ENCODE measurements around the gene AIMP2. TPM values are rescaled to one million over a fixed set of nuclear protein-coding genes. Genes with fewer than 3 reads are reported as not detected.
"Not testable (repeated sequence)": the region's sequence is repeated elsewhere in the genome, so short reads cannot be mapped to it uniquely, and the experiment has no call there.

Gene AIMP2
- total RNA-seq, 1 experiment from 2014 or later: 98.1 TPM

DNA sequence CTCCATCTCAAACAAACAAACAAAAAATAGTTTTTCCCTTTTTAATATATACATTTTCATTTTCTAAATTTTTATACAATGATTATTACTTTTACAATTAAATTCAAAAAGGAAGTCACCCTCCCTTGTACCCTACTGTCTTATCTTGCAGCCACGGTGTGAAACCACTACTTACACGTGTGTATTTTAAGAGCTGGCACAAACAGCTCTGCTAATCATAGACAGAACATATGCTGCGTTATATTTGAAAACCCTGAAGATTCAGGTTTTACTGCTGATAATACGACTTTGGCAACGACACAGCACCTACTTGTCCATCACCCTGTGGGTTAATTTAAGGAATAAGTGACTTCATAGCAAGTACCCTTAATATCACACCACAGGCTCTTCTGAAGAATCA is 23.1 kb downstream of the AIMP2 start:
- no peak overlapping the region for H3K4me3 ChIP-seq
- H3K9me3 ChIP-seq (replicated peaks): no peaks in the 10 kb centered on the region
- H3K27me3 ChIP-seq (replicated peaks): no peaks in the 10 kb centered on the region
- no peak overlapping the region for H3K27ac ChIP-seq
- H3K4me1 ChIP-seq (replicated peaks): no peaks in the 10 kb centered on the region
- DNase-seq (ENCODE audit: low read depth in 1 of 2, low spot score in 2 of 2): no peak
- H3K36me3 ChIP-seq: peaks cover 82% of the 10 kb centered on the region

DNA sequence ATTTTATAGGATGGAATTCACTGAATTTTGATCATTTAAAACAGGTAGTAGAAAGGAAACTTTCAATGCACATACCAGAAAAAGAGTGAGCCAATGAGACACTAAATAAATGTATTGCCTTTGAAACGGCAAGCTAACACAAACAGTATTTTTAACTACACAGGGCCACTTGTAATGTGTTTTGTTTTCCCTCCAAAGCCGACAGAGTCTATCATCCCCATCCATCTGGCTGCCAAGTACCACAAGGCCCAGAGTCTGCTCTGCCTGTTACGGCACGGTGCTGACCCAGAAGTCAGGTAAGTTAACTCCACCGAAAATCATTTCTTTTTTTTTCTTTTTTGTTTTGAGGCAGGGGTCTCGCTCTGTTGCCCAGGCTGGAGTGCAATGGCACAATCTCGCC is 23.6 kb downstream of the AIMP2 start:
- Histone ChIP-seq H3K36me3 (peaks cover 82% of the 10 kb centered on the region), H3K4me3 (no peak overlapping the region), H3K27me3 (replicated peaks) (no peaks in the 10 kb centered on the region), H3K4me1 (replicated peaks) (no peaks in the 10 kb centered on the region), H3K27ac (no peak overlapping the region), H3K9me3 (replicated peaks) (no peaks in the 10 kb centered on the region)
- DNase-seq (ENCODE audit: low read depth in 1 of 2, low spot score in 2 of 2): no peak

DNA sequence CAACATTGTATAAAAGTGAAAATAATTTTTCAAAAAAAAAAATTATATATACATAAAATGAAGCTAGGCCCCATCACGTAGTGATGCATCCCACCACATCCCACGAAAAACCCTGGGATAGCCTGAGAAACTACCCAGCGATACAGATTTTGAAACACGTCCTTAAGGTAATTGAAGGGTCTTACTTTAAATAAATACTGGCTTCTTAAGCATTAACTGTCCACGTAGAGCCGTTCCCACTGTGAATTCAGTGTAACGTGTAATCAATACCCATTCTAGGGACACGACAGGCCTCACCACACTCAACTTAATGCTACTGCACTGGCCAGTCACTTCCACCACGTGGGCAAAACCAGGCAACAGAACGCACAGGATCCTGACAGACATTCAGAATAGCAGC is 26.1 kb downstream of the AIMP2 start:
- Histone ChIP-seq H3K36me3 (peaks cover 90% of the 10 kb centered on the region), H3K4me3 (no peak overlapping the region), H3K27me3 (replicated peaks) (no peaks in the 10 kb centered on the region), H3K9me3 (replicated peaks) (no peaks in the 10 kb centered on the region), H3K4me1 (replicated peaks) (no peaks in the 10 kb centered on the region), H3K27ac (no peak overlapping the region)
- DNase-seq (ENCODE audit: low read depth in 1 of 2, low spot score in 2 of 2): no peak

DNA sequence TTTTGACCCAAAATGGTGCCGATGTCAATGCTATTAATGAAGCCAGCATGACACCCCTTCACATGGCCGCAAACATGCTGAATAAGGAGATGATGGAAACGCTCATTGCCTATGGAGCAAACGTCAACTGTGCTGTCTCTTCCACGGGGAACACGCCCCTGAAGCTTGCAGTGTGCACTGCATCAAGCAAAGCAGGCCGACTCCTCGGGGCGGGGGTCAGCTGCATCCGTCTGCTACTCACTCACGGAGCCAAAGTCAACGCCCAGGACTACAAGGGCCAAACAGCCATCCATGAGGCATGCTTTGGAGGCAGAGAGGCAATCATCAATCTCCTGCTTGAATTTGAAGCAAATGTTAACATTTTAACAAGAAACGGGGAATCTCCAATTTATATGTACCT is 26.6 kb downstream of the AIMP2 start:
- Histone ChIP-seq H3K27ac (no peak overlapping the region), H3K4me3 (no peak overlapping the region), H3K36me3 (peaks cover 91% of the 10 kb centered on the region), H3K4me1 (replicated peaks) (no peaks in the 10 kb centered on the region), H3K27me3 (replicated peaks) (no peaks in the 10 kb centered on the region), H3K9me3 (replicated peaks) (no peaks in the 10 kb centered on the region)
- DNase-seq (ENCODE audit: low read depth in 1 of 2, low spot score in 2 of 2): no peak

DNA sequence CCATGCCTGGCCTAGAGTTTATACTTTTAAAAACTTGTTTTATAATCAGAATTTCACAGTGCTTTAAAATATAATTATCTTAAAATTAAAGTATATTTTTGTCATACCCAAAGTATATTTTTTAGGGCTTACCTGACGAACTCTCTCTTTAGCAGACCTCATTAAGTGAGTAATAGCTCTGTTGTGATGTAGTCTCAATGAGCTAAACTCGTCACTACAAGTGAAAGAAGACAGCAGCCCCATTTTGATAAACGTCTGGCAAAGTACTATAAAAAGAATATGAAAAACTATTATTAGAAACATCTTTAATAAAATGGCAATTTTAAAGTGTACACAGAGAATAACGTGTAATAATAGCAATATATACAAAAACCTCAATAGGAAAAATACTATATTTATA is 40.7 kb downstream of the AIMP2 start:
- H3K4me1 ChIP-seq (replicated peaks): no peaks in the 10 kb centered on the region; the same call in 1 of the 2 replicates
- H3K27ac ChIP-seq: no peak overlapping the region
- no peaks in the 10 kb centered on the region for H3K9me3 ChIP-seq (replicated peaks)
- peaks cover 71% of the 10 kb centered on the region for H3K36me3 ChIP-seq
- no peaks in the 10 kb centered on the region for H3K27me3 ChIP-seq (replicated peaks)
- H3K4me3 ChIP-seq: no peak overlapping the region
- DNase-seq (ENCODE audit: low read depth in 1 of 2, low spot score in 2 of 2): no peak

DNA sequence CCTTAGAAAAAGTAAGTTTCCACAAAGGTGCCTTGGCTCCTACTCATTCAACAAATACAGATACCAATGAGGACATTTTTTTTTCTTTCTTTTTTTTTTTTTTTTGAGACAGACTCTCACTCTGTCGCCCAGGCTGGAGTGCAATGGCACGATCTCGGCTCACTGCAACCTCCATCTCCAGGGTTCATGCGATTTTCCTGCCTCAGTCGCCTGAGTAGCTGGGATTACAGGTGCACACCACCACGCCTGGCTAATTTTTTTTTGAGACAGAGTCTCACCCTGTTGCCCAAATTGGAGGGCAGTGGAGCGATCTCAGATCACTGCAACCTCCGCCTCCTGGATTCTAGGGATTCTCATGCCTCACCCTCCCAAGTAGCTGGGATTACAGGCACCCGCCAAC is 42.1 kb downstream of the AIMP2 start:
- not testable (repeated sequence) for H3K27me3 ChIP-seq (replicated peaks); H3K4me1 ChIP-seq (replicated peaks); H3K9me3 ChIP-seq (replicated peaks); H3K4me3 ChIP-seq; H3K27ac ChIP-seq; DNase-seq (ENCODE audit: low read depth in 1 of 2, low spot score in 2 of 2)
- peaks cover 63% of the 10 kb centered on the region for H3K36me3 ChIP-seq

DNA sequence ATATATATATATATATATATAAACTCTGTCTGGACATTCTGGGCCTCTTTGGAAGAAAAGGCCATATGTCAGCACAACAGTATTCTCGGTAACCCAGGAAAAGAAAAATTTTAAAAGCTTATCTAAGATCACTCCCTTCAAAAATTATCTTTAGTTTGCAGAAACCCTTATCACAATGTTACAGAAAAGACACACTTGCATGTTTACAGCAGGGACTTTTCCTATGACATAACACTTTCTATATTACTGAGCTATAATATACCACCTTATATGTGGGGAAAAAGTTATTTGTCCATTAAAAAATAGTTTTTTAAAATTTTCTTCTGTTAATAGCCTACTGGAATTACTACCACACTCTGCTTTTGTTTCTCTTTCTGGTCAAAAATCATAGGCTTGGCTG is 47.5 kb downstream of the AIMP2 start:
- Histone ChIP-seq H3K27ac (no peak overlapping the region), H3K9me3 (replicated peaks) (no peaks in the 10 kb centered on the region), H3K4me3 (no peak overlapping the region), H3K36me3 (peaks cover 38% of the 10 kb centered on the region), H3K27me3 (replicated peaks) (no peaks in the 10 kb centered on the region), H3K4me1 (replicated peaks) (peaks cover 10% of the 10 kb centered on the region)
- DNase-seq (ENCODE audit: low read depth in 1 of 2, low spot score in 2 of 2): no peak

DNA sequence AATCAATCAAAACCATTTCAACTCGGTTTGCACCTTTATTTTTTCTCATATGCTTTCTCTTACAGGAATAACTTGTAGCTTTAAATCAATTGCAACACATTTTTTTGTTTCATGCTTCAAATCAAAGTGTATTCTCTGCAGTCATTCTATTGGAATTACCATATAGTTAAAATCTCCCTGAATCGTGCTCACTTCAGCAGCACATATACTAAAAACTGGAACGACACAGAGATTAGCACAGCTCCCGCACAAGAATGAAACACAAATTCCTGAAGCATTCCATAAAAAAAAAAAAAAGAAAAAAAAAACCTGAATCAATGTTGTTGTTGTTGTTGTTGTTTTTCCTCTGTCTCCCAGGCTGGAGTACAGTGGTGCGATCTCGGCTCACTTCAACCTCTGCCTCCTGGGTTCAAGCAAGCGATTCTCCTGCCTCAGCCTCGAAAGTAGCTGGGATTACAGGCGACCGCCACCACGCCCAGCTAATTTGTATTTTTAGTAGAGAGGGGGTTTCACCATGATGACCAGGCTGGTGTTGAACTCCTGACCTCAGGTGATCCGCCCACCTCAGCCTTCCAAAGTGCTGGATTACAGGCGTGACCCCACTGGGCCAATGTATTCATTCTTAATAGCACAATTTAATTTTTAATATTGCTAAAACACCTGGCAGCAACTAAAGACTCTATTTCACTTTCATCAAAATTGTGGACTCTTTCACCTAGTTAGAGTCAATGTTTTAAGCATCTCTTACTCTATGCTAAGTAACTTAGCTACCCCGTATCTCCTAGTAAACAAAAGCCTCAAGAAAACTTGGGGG is 48.5 kb downstream of the AIMP2 start:
- Histone ChIP-seq H3K27me3 (replicated peaks) (no peaks in the 10 kb centered on the region), H3K9me3 (replicated peaks) (no peaks in the 10 kb centered on the region), H3K4me3 (peak overlapping the region; percentile 91), H3K4me1 (replicated peaks) (peaks cover 10% of the 10 kb centered on the region), H3K36me3 (peaks cover 36% of the 10 kb centered on the region), H3K27ac (no peak overlapping the region)
- DNase-seq (ENCODE audit: low read depth in 1 of 2, low spot score in 2 of 2): no peak

DNA sequence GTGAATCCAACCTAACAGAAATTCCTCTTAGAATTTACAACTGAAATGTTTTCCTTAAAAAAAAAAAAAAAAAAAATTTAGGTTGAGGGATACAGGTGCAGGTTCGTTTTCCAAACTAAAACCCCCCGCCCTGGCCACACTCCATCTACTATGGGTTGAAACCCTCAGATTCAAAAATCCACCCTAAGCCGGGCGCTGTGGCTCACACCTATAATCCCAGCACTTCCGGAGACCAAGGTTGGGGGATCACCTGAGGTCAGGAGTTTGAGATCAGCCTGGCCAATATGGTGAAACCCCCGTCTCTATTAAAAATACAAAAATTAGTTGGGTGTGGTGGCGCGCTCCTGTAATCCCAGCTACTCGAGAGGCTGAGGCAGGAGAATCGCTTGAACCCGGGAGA is 50.9 kb downstream of the AIMP2 start:
- not testable (repeated sequence) for H3K27me3 ChIP-seq (replicated peaks); H3K4me3 ChIP-seq; H3K27ac ChIP-seq; H3K9me3 ChIP-seq (replicated peaks); DNase-seq (ENCODE audit: low read depth in 1 of 2, low spot score in 2 of 2)
- peaks cover 14% of the 10 kb centered on the region for H3K36me3 ChIP-seq
- H3K4me1 ChIP-seq (replicated peaks): peaks cover 10% of the 10 kb centered on the region

DNA sequence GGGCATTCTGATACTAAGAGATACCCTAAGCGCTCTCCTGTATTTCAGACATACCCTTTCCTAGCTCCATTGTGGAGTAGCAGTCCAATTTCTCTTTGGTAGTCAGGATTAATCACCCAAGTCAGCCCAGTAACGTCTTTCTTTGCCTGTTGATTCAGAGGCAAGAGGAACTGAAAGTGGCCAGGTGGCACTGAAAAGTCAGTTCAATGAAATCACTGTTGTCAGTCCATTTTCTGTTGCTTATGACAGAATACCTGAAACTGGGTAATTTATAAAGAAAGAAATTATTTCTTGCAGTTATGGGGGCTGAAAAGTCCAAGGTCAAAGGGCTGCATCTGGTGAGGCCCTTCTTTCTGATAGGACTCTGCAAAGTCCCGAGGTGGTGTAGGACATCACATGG is 62.3 kb downstream of the AIMP2 start:
- H3K27me3 ChIP-seq (replicated peaks): no peaks in the 10 kb centered on the region
- H3K4me3 ChIP-seq: no peak overlapping the region
- H3K27ac ChIP-seq: no peak overlapping the region
- no peaks in the 10 kb centered on the region for H3K4me1 ChIP-seq (replicated peaks)
- no peak for DNase-seq (ENCODE audit: low read depth in 1 of 2, low spot score in 2 of 2)
- no peaks in the 10 kb centered on the region for H3K36me3 ChIP-seq
- no peaks in the 10 kb centered on the region for H3K9me3 ChIP-seq (replicated peaks)

Other genes with a start within 250 kb of the AIMP2 start
- 24.5 and 33.0 TPM in 2 replicates for gene RNF216, start 227.6 kb upstream of the AIMP2 start, total RNA-seq (2014; rRNA removed; shearing (Covaris generic))
- gene OCM, start 128.5 kb upstream of the AIMP2 start, total RNA-seq (2014; rRNA removed; shearing (Covaris generic)): not detected in 2 replicates
- 62.9 and 80.1 TPM in 2 replicates for gene CCZ1, start 110.5 kb upstream of the AIMP2 start, total RNA-seq (2014; rRNA removed; shearing (Covaris generic))
- not detected in 2 replicates for gene RSPH10B, start 38.6 kb upstream of the AIMP2 start, total RNA-seq (2014; rRNA removed; shearing (Covaris generic))
- gene PMS2, start 223 bp upstream of the AIMP2 start, total RNA-seq (2014; rRNA removed; shearing (Covaris generic)): 13.1 and 14.8 TPM in 2 replicates
- 0.42 TPM in 1 of 2 replicates, not detected in the other for gene ANKRD61, start 22.1 kb downstream of the AIMP2 start, total RNA-seq (2014; rRNA removed; shearing (Covaris generic))
- gene EIF2AK1, start 49.9 kb downstream of the AIMP2 start, total RNA-seq (2014; rRNA removed; shearing (Covaris generic)): 81.1 and 134 TPM in 2 replicates
- gene USP42, start 95.7 kb downstream of the AIMP2 start, total RNA-seq (2014; rRNA removed; shearing (Covaris generic)): 3.2 and 5.0 TPM in 2 replicates

All from SJSA1 (cell line).